Natural killer cell (primary cell): Measurements from ENCODE around the gene SLIT1. TPM values are rescaled to one million over a fixed set of nuclear protein-coding genes. Genes with fewer than 3 reads are reported as not detected.

Source experiments
- ATAC-seq, 3 donors: fragments of 150-1000 bp in 2 of 3; fragments of 200-7000 bp in 1 of 3; cut with Tn5 transposase; 1 replicate in 1 of 3; 2 replicates in 2 of 3; pipeline ENCODE4 v1.10.0; 2021; ENCODE audit warnings: mild to moderate bottlenecking in 2 of 3, moderate library complexity in 2 of 3
- DNase-seq, 2 donors: peaks; one replicate each; pipeline versions ENCODE4 v3.0.0 to v3.0.0-alpha.2; 2013 to 2021; ENCODE audit warnings: mixed read lengths in 1 of 2
- H3K27ac ChIP-seq: one replicate; pipeline ENCODE4 v1.5.1; 2013; ENCODE audit warnings: mild to moderate bottlenecking, low read length
- H3K27me3 ChIP-seq: one replicate; pipeline ENCODE4 v1.6.1; 2013; ENCODE audit warnings: low read length; ENCODE audit not compliant: control insufficient read depth, insufficient read depth
- H3K36me3 ChIP-seq: one replicate; pipeline ENCODE4 v1.6.1; 2013; ENCODE audit warnings: low read length; ENCODE audit not compliant: control insufficient read depth, insufficient read depth
- H3K4me1 ChIP-seq: one replicate; pipeline ENCODE4 v1.6.1; 2013; ENCODE audit warnings: low read length; ENCODE audit not compliant: control insufficient read depth, insufficient read depth
- H3K4me3 ChIP-seq: one replicate; pipeline ENCODE4 v1.5.1; 2013; ENCODE audit warnings: low read length
- H3K9me3 ChIP-seq: one replicate; pipeline ENCODE4 v1.6.1; 2013; ENCODE audit warnings: low read length; ENCODE audit not compliant: control insufficient read depth, insufficient read depth
- H3K27ac Mint-ChIP-seq, 2 donors: one replicate each; pipeline ENCODE4 v1.8.0; 2022; ENCODE audit warnings: mild to moderate bottlenecking in 2 of 2, mixed read lengths in 2 of 2, moderate library complexity in 1 of 2
- H3K27me3 Mint-ChIP-seq, 2 donors: one replicate each; pipeline ENCODE4 v1.8.0; 2022; ENCODE audit warnings: low read depth in 2 of 2, mixed read lengths in 2 of 2
- H3K36me3 Mint-ChIP-seq: one replicate; pipeline ENCODE4 v1.8.0; 2022; ENCODE audit warnings: mixed read lengths
- H3K4me1 Mint-ChIP-seq, 2 donors: one replicate each; pipeline ENCODE4 v1.8.0; 2022; ENCODE audit warnings: mixed read lengths in 2 of 2
- H3K4me3 Mint-ChIP-seq: one replicate; pipeline ENCODE4 v1.8.0; 2022; ENCODE audit warnings: mild to moderate bottlenecking, moderate library complexity, mixed read lengths
- H3K9me3 Mint-ChIP-seq, 2 donors: one replicate each; pipeline ENCODE4 v1.8.0; 2022; ENCODE audit warnings: mixed read lengths in 2 of 2
- CTCF ChIP-seq: fragments of 200-600 bp; IDR thresholded peaks from one replicate; pipeline ENCODE4 v1.8.0; 2022; ENCODE audit warnings: antibody characterized with exemption
- WGBS: methylation state at CpG from one replicate; pipeline ENCODE4 v1.1.7; 2013; ENCODE audit warnings: missing lambda C conversion rate; ENCODE audit not compliant: insufficient coverage; 5-methylcytosine and 5-hydroxymethylcytosine counted together
- intact Hi-C: fragments of 100-400 bp; cut with micrococcal nuclease; formaldehyde crosslinking; loops from one replicate; pipeline ENCODE4 v1.14.2; 2022
- total RNA-seq, 4 donors: library from RNA; stranded (reverse); fragments of 120-200 nt in 1 of 4; gene quantifications; one replicate each; pipeline versions ENCODE4 v1.2.3 to v1.2.4, GENCODE V29; 2013 to 2022

SLIT1 gene
- total RNA-seq, 3 donors from 2014 or later (not counting 1 experiment from before 2014, with no cell fraction given): 0.28 to 1.5 (median 1.1) TPM

- no peaks in the 10 kb centered on the region for H3K4me1 ChIP-seq
- no peaks in the 10 kb centered on the region for H3K9me3 Mint-ChIP-seq
- H3K4me3 ChIP-seq: no peak overlapping the region
- H3K36me3 ChIP-seq: no peaks in the 10 kb centered on the region
- ATAC-seq (no peak), DNase-seq (no peak)
- H3K27ac ChIP-seq: no peak overlapping the region
- H3K4me1 Mint-ChIP-seq: no peaks in the 10 kb centered on the region
- intact Hi-C loops: no loop called here
- H3K27me3 ChIP-seq: no peaks in the 10 kb centered on the region
- TF ChIP-seq CTCF: no peak
- no peak overlapping the region for H3K27ac Mint-ChIP-seq
- H3K36me3 Mint-ChIP-seq: no peaks in the 10 kb centered on the region
- H3K4me3 Mint-ChIP-seq: no peak overlapping the region
- no peaks in the 10 kb centered on the region for H3K27me3 Mint-ChIP-seq
- WGBS: 94% methylated on average over 4 of the region's 4 CpGs
- H3K9me3 ChIP-seq: no peaks in the 10 kb centered on the region
These were observed 186.4 kb downstream of the SLIT1 start for GRCh38 chr10:96999337-96999736.

GRCh38 chr10:96998329-96998888, 187.3 kb downstream of the SLIT1 start:
- DNase-seq (no peak), ATAC-seq (no peak)
- H3K4me3 Mint-ChIP-seq: no peak overlapping the region
- no peak for TF ChIP-seq CTCF
- no peaks in the 10 kb centered on the region for H3K27me3 Mint-ChIP-seq
- H3K9me3 Mint-ChIP-seq: no peaks in the 10 kb centered on the region
- intact Hi-C loops: no loop called here
- H3K36me3 Mint-ChIP-seq: no peaks in the 10 kb centered on the region
- Histone ChIP-seq H3K4me1 (no peaks in the 10 kb centered on the region), H3K4me3 (no peak overlapping the region), H3K36me3 (no peaks in the 10 kb centered on the region), H3K9me3 (no peaks in the 10 kb centered on the region), H3K27ac (no peak overlapping the region), H3K27me3 (no peaks in the 10 kb centered on the region)
- WGBS: 89% methylated on average over 14 of the region's 14 CpGs
- H3K4me1 Mint-ChIP-seq: no peaks in the 10 kb centered on the region
- H3K27ac Mint-ChIP-seq: no peak overlapping the region

- WGBS: 80% methylated on average over 6 of the region's 6 CpGs
- Histone ChIP-seq H3K27me3 (no peaks in the 10 kb centered on the region), H3K4me3 (no peak overlapping the region), H3K9me3 (no peaks in the 10 kb centered on the region), H3K4me1 (no peaks in the 10 kb centered on the region), H3K27ac (no peak overlapping the region), H3K36me3 (no peaks in the 10 kb centered on the region)
- TF ChIP-seq CTCF: no peak
- ATAC-seq: no peak
- H3K9me3 Mint-ChIP-seq: no peaks in the 10 kb centered on the region
- H3K4me3 Mint-ChIP-seq: no peak overlapping the region
- no peaks in the 10 kb centered on the region for H3K4me1 Mint-ChIP-seq
- H3K27me3 Mint-ChIP-seq: no peaks in the 10 kb centered on the region
- no peak for DNase-seq
- H3K27ac Mint-ChIP-seq: no peak overlapping the region
- no peaks in the 10 kb centered on the region for H3K36me3 Mint-ChIP-seq
- intact Hi-C loops: no loop called here
These were observed 189.3 kb downstream of the SLIT1 start for GRCh38 chr10:96996275-96996965.

GRCh38 chr10:96995851-96996250, 189.9 kb downstream of the SLIT1 start:
- H3K9me3 ChIP-seq: no peaks in the 10 kb centered on the region
- 78% methylated on average over 4 of the region's 4 CpGs for WGBS
- Mint-ChIP-seq H3K9me3 (no peaks in the 10 kb centered on the region), H3K27ac (no peak overlapping the region), H3K36me3 (no peaks in the 10 kb centered on the region), H3K4me1 (no peaks in the 10 kb centered on the region), H3K27me3 (no peaks in the 10 kb centered on the region), H3K4me3 (no peak overlapping the region)
- no peaks in the 10 kb centered on the region for H3K27me3 ChIP-seq
- H3K4me3 ChIP-seq: no peak overlapping the region
- H3K4me1 ChIP-seq: no peaks in the 10 kb centered on the region
- no peak for DNase-seq
- H3K36me3 ChIP-seq: no peaks in the 10 kb centered on the region
- no peak for ATAC-seq
- intact Hi-C loops: no loop called here
- no peak for TF ChIP-seq CTCF
- H3K27ac ChIP-seq: no peak overlapping the region
